Measurements from ENCODE around the gene ZNHIT2. TPM values are rescaled to one million over a fixed set of nuclear protein-coding genes. Genes with fewer than 3 reads are reported as not detected.

ZNHIT2 gene
- total and polyA plus RNA-seq, 2 of the 8 experiments (the other 6 are each of a cell fraction or from before 2014, with no cell fraction given), result 13.0 to 16.1 TPM

- TF ChIP-seq GABPA (IDR thresholded peaks at IDR 0.05; ENCODE audit: borderline replicate concordance, insufficient read depth, low read length) (no peak), ASH2L (IDR thresholded peaks at IDR 0.05; ENCODE audit: low read length) (no peak)
Observed at GRCh38 chr11:65148657-65149056, 31.2 kb upstream of the ZNHIT2 start (continued).
